ENCODE data around the gene SLC37A1.

DNA sequence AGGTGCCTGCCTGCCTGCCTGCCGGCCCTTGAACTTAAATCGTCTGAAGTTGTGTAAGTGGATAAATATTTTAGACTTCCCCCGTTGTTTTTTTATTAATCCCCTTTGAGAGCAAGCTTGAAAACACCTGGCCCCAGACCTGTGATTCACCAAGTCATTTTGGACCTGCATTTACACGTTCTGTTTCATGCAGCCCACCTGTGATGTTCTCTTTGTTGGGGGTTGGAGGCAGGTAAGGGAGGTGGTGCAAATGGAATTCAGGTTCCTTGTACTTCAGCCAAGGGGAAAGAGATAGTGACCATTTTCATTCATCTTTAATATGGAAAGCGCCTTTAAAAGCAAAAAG, 1.2 kb downstream of the SLC37A1 start:
- TF ChIP-seq, protein P1, sequence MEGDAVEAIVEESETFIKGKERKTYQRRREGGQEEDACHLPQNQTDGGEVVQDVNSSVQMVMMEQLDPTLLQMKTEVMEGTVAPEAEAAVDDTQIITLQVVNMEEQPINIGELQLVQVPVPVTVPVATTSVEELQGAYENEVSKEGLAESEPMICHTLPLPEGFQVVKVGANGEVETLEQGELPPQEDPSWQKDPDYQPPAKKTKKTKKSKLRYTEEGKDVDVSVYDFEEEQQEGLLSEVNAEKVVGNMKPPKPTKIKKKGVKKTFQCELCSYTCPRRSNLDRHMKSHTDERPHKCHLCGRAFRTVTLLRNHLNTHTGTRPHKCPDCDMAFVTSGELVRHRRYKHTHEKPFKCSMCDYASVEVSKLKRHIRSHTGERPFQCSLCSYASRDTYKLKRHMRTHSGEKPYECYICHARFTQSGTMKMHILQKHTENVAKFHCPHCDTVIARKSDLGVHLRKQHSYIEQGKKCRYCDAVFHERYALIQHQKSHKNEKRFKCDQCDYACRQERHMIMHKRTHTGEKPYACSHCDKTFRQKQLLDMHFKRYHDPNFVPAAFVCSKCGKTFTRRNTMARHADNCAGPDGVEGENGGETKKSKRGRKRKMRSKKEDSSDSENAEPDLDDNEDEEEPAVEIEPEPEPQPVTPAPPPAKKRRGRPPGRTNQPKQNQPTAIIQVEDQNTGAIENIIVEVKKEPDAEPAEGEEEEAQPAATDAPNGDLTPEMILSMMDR (conservative IDR thresholded peaks at IDR 0.05), result no peak
- no peak for TF ChIP-seq ZFX (IDR thresholded peaks at IDR 0.05)

Measured in C4-2B (cell line).